ENCODE data around the gene FLT4.
"Not testable (repeated sequence)": the region's sequence is repeated elsewhere in the genome, so short reads cannot be mapped to it uniquely, and the experiment has no call there.

The FLT4 gene

GRCh38 chr5:180649297-180650039 lies at the start of gene FLT4:
FLT4 (minus strand) TSS chr5:180649600; CDS start chr5:180649545, 55 bp downstream.
- no peak for DNase-seq

GRCh38 chr5:180699042-180699441 lies 49.6 kb upstream of the FLT4 start:
- no peak for DNase-seq

GRCh38 chr5:180696116-180696515 lies 46.7 kb upstream of the FLT4 start:
- DNase-seq = no peak

- DNase-seq = no peak
Measured at GRCh38 chr5:180692429-180692828, 43.0 kb upstream of the FLT4 start.

GRCh38 chr5:180691046-180691445 lies 41.6 kb upstream of the FLT4 start:
- DNase-seq = no peak

GRCh38 chr5:180690562-180690961 lies 41.2 kb upstream of the FLT4 start:
- no peak for DNase-seq

- DNase-seq = no peak
Measured at GRCh38 chr5:180689775-180690174, 40.4 kb upstream of the FLT4 start.

- DNase-seq = peak; percentile 37
Measured at GRCh38 chr5:180689071-180689694, 39.8 kb upstream of the FLT4 start.

GRCh38 chr5:180688330-180689070 lies 39.1 kb upstream of the FLT4 start:
- no peak for DNase-seq

- DNase-seq = not testable (repeated sequence)
Measured at GRCh38 chr5:180686799-180687198, 37.4 kb upstream of the FLT4 start.

GRCh38 chr5:180684623-180685161 lies 35.3 kb upstream of the FLT4 start:
- no peak for DNase-seq

- DNase-seq = no peak
Measured at GRCh38 chr5:180683220-180683922, 34.0 kb upstream of the FLT4 start.

- DNase-seq = no peak
Measured at GRCh38 chr5:180682560-180682959, 33.2 kb upstream of the FLT4 start.

GRCh38 chr5:180682008-180682407 lies 32.6 kb upstream of the FLT4 start:
- not testable (repeated sequence) for DNase-seq

GRCh38 chr5:180678319-180678718 lies 28.9 kb upstream of the FLT4 start:
- DNase-seq = not testable (repeated sequence)

- no peak for DNase-seq
Measured at GRCh38 chr5:180675036-180675635, 25.7 kb upstream of the FLT4 start.

GRCh38 chr5:180674090-180674475 lies 24.7 kb upstream of the FLT4 start:
- DNase-seq = not testable (repeated sequence)

GRCh38 chr5:180673371-180674089 lies 24.1 kb upstream of the FLT4 start:
- DNase-seq = no peak

- DNase-seq = not testable (repeated sequence)
Measured at GRCh38 chr5:180671958-180672524, 22.6 kb upstream of the FLT4 start.

GRCh38 chr5:180670586-180671359 lies 21.4 kb upstream of the FLT4 start:
- DNase-seq = peak; percentile 65

GRCh38 chr5:180670157-180670556 lies 20.8 kb upstream of the FLT4 start:
- DNase-seq = no peak
